ENCODE measurements around the gene ANXA4. TPM values are rescaled to one million over a fixed set of nuclear protein-coding genes. Genes with fewer than 3 reads are reported as not detected.
"Not testable (repeated sequence)": the region's sequence is repeated elsewhere in the genome, so short reads cannot be mapped to it uniquely, and the experiment has no call there.

Gene ANXA4
- total RNA-seq, 1 donor from 2014 or later: 69.9 TPM

- intact Hi-C loops (cut with micrococcal nuclease): no loop called here
Measured at GRCh38 chr2:69801745-69802290, 59.9 kb downstream of the ANXA4 start.

- intact Hi-C loops (cut with micrococcal nuclease): not testable (repeated sequence)
Measured at GRCh38 chr2:69802781-69803367, 60.9 kb downstream of the ANXA4 start.

- intact Hi-C loops (cut with micrococcal nuclease): no loop called here
Measured at GRCh38 chr2:69804416-69804815, 62.5 kb downstream of the ANXA4 start.

GRCh38 chr2:69805887-69806286 lies 64.0 kb downstream of the ANXA4 start:
- intact Hi-C loops (cut with micrococcal nuclease): no loop called here

- intact Hi-C loops (cut with micrococcal nuclease): no loop called here
Measured at GRCh38 chr2:69807821-69808540, 66.0 kb downstream of the ANXA4 start.

- intact Hi-C loops (cut with micrococcal nuclease): no loop called here
Measured at GRCh38 chr2:69810550-69810949, 68.6 kb downstream of the ANXA4 start.

- intact Hi-C loops (cut with micrococcal nuclease): no loop called here
Measured at GRCh38 chr2:69811018-69811417, 69.1 kb downstream of the ANXA4 start.

GRCh38 chr2:69811591-69811990 lies 69.7 kb downstream of the ANXA4 start:
- intact Hi-C loops (cut with micrococcal nuclease): no loop called here

- intact Hi-C loops (cut with micrococcal nuclease): loop anchor here (2.0 kb wide), 1 partner anchor 379 kb away; the partner anchor contains the start of gene NFU1
Measured at GRCh38 chr2:69815717-69816116, 73.8 kb downstream of the ANXA4 start.

GRCh38 chr2:69816923-69817542 lies 75.1 kb downstream of the ANXA4 start:
- intact Hi-C loops (cut with micrococcal nuclease): loop anchor here (1.0 to 2.0 kb wide), 6 partner anchors 12 to 380 kb away; partner anchors contain the start of genes ANXA4, GMCL1 and NFU1

- intact Hi-C loops (cut with micrococcal nuclease): loop anchor here (1.0 to 2.0 kb wide), 6 partner anchors 11 to 381 kb away; partner anchors contain the start of genes ANXA4, GMCL1 and NFU1
Measured at GRCh38 chr2:69817729-69818501, 76.0 kb downstream of the ANXA4 start.

GRCh38 chr2:69827796-69828540 lies 86.0 kb downstream of the ANXA4 start:
- intact Hi-C loops (cut with micrococcal nuclease): loop anchor here (2.0 to 5.0 kb wide), 5 partner anchors 53 to 1575 kb away; partner anchors contain the start of genes APLF, FBXO48, PCBP1 and PPP3R1

GRCh38 chr2:69828938-69829255 lies 87.0 kb downstream of the ANXA4 start:
- intact Hi-C loops (cut with micrococcal nuclease): loop anchor here (1.0 to 5.0 kb wide), 16 partner anchors 12 to 1576 kb away; partner anchors contain the start of genes APLF, C2orf42, FBXO48 and GFPT1

GRCh38 chr2:69829256-69830044 lies 87.5 kb downstream of the ANXA4 start, which contains the start of gene GMCL1:
Gene GMCL1 (plus strand): TSS chr2:69829660. CDS start chr2:69829893, 233 bp downstream.
- intact Hi-C loops (cut with micrococcal nuclease): loop anchor here (1.0 to 5.0 kb wide), 19 partner anchors 12 to 1577 kb away; partner anchors contain the start of genes ANXA4, APLF, C2orf42 and FBXO48

GRCh38 chr2:69830045-69830905 lies 88.3 kb downstream of the ANXA4 start:
- intact Hi-C loops (cut with micrococcal nuclease): loop anchor here (1.0 kb wide), 3 partner anchors 88 to 313 kb away; partner anchors contain the start of gene ANXA4

- intact Hi-C loops (cut with micrococcal nuclease): loop anchor here (1.0 kb wide), 3 partner anchors 89 to 312 kb away; partner anchors contain the start of gene ANXA4
Measured at GRCh38 chr2:69830906-69831241, 88.9 kb downstream of the ANXA4 start.

- intact Hi-C loops (cut with micrococcal nuclease): no loop called here
Measured at GRCh38 chr2:69831354-69831905, 89.5 kb downstream of the ANXA4 start.

GRCh38 chr2:69833752-69834151 lies 91.8 kb downstream of the ANXA4 start:
- intact Hi-C loops (cut with micrococcal nuclease): no loop called here
